WERI-Rb-1 (cell line): ENCODE measurements around the gene MIPOL1.

Experiments
- DNase-seq: peaks from one replicate; pipeline ENCODE4 v3.0.0-alpha.2; 2020
- H3K27ac ChIP-seq: fragments of 250-450 bp; sonication (Bioruptor Pico); 2 replicates; pipeline ENCODE4 v1.5.1; 2020; ENCODE audit warnings: mild to moderate bottlenecking, moderate library complexity
- H3K27me3 ChIP-seq: fragments of 250-450 bp; sonication (Bioruptor Pico); 2 replicates; pipeline ENCODE4 v1.5.1; 2021; ENCODE audit warnings: mild to moderate bottlenecking, low read depth, moderate library complexity; ENCODE audit not compliant: insufficient read depth, severe bottlenecking
- H3K36me3 ChIP-seq: fragments of 250-450 bp; sonication (Bioruptor Pico); 2 replicates; pipeline ENCODE4 v1.5.1; 2020; ENCODE audit warnings: mild to moderate bottlenecking, moderate library complexity
- H3K4me3 ChIP-seq: 2 replicates; pipeline ENCODE4 v1.5.1; 2011; ENCODE audit warnings: low read depth, mild to moderate bottlenecking, control low read depth, low read length
- H3K9me3 ChIP-seq: fragments of 250-450 bp; sonication (Bioruptor Pico); 2 replicates; pipeline ENCODE4 v1.5.1; 2021; ENCODE audit warnings: mild to moderate bottlenecking, moderate library complexity; ENCODE audit not compliant: severe bottlenecking
- TF ChIP-seq, protein P1 (sequence below): IDR thresholded peaks from 2 replicates; pipeline ENCODE4 v1.5.1; 2011; ENCODE audit warnings: low read depth, mild to moderate bottlenecking, control low read depth, inconsistent platforms, low read length

Gene MIPOL1

DNA sequence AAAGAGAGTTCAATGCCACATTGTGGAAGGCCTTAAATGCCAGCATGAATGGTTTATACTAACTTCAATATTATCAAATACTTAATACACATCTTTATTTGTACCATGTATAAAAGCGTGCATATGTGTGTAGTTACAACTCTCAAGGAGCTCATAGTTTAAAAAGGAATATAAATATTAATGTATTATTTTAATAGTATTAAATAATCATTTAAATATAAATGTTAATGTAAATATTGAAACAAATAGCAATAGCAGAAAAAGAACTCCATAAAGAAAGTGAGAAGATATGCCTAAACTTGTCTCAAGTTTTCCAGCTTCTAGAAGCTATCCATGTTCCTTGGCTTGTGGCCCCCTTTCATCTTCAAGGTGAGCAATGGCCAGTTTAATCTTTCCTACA, 215.3 kb downstream of the MIPOL1 start:
- Histone ChIP-seq H3K27me3 (no peaks in the 10 kb centered on the region), H3K27ac (no peak overlapping the region), H3K4me3 (no peak overlapping the region), H3K9me3 (no peaks in the 10 kb centered on the region), H3K36me3 (no peaks in the 10 kb centered on the region)
- DNase-seq = no peak
- TF ChIP-seq, protein P1, sequence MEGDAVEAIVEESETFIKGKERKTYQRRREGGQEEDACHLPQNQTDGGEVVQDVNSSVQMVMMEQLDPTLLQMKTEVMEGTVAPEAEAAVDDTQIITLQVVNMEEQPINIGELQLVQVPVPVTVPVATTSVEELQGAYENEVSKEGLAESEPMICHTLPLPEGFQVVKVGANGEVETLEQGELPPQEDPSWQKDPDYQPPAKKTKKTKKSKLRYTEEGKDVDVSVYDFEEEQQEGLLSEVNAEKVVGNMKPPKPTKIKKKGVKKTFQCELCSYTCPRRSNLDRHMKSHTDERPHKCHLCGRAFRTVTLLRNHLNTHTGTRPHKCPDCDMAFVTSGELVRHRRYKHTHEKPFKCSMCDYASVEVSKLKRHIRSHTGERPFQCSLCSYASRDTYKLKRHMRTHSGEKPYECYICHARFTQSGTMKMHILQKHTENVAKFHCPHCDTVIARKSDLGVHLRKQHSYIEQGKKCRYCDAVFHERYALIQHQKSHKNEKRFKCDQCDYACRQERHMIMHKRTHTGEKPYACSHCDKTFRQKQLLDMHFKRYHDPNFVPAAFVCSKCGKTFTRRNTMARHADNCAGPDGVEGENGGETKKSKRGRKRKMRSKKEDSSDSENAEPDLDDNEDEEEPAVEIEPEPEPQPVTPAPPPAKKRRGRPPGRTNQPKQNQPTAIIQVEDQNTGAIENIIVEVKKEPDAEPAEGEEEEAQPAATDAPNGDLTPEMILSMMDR = no peak

DNA sequence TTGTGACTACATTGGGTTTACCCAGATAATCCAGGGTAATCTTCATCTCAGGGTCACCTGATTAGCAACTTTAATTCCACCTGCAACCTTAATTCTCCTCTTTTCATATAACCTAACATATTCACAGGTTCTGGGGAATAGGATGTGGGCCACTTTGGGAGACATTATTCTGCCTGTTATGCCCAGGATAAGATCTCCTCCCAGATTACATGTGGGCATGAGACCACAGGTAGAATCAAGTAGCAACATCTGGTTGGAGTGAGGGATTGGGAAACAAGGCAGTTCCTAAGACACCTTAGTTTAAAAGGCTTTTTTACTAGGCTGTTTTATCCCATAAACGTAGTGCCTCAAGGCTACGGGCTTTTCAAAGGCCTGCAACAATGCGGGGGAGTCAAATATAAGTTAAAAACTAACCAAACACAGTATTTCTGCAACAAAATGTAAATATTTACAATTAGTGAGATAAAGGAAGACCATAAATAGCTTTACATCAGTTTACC, 215.8 kb downstream of the MIPOL1 start:
- TF ChIP-seq, protein P1 = no peak
- DNase-seq = no peak
- H3K4me3 ChIP-seq = no peak overlapping the region

DNA sequence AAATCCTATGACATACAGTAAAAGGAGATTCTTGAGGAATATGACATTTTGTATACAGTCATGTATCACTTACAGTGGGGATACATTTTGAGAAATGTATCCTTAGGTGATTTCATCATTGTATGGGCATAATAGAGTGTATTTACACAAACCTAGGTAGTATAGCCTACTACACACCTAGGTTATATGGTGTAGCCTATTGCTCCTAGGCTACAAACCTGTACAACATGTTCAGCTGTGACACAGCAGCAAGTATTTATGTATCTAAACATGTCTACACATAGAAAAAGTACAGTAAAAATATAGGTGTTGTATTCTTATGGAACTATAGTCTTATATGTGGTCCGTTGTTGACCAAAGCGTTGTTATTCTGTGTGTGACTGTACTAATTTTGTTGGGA, 218.5 kb downstream of the MIPOL1 start:
- DNase-seq = no peak
- H3K36me3 ChIP-seq = no peaks in the 10 kb centered on the region
- no peaks in the 10 kb centered on the region for H3K27me3 ChIP-seq
- no peaks in the 10 kb centered on the region for H3K9me3 ChIP-seq
- H3K27ac ChIP-seq = no peak overlapping the region
- no peak overlapping the region for H3K4me3 ChIP-seq
- TF ChIP-seq, protein P1 = no peak

More for the DNA sequence above, 215.8 kb downstream of the MIPOL1 start:
- Histone ChIP-seq H3K9me3 (no peaks in the 10 kb centered on the region), H3K27ac (no peak overlapping the region), H3K27me3 (no peaks in the 10 kb centered on the region), H3K36me3 (no peaks in the 10 kb centered on the region)

DNA sequence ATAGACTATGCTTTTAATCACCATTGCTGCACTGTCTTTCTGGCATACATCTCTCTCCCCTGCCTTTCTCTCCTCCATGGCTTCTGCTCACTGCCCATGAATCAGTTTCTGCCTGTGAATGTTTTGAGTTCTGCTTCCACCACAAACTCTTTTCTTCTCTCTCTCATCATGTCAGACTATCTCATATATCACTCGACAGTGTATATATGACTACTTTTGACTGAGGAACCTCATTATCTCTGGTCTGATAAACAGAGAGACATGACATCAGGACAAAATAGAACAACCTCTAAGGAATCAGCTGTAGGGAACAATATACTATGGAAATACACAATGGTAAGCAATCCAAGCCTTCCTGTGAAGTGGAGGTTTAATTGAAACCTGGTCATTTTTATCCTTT, 219.4 kb downstream of the MIPOL1 start:
- Histone ChIP-seq H3K4me3 (no peak overlapping the region), H3K27me3 (no peaks in the 10 kb centered on the region), H3K27ac (no peak overlapping the region), H3K36me3 (no peaks in the 10 kb centered on the region), H3K9me3 (no peaks in the 10 kb centered on the region)
- no peak for DNase-seq
- TF ChIP-seq, protein P1 = no peak

DNA sequence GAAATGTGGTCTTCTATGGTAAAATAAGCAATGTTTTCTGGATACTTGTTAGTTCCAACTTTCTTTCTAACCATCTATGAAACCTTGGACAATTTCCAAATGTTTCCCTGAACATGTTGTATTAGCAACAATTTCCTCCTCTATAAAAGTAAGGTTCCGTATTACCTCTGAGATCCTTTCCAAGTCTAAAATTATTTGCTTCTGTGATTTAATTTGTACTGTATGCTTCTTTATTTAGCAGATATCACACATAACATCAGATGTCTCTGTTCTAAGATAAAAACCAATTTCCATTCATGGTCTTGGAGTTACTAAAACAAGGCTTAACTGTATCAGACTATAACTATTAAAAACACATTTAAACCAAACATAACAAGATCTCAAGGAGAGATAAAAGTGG, 220.1 kb downstream of the MIPOL1 start:
- TF ChIP-seq, protein P1 = no peak

DNA sequence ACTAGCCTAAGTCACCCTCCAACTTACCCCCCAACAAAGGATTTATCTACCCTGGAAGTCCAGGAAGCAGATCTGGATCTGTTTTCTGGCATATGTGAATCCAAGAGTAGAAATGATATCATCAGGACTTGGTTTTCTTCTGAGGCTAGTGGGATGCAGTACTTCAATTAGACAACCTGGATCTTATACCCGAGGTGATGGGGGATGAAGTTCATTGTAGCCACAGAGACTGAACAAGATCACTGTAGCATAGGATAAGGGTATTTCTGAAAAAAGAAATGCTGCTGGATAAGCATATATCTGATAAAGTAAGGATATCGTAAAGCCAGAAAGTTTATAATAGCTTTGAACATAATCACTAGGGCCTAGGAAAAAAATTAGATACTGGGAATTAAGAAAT, 222.9 kb downstream of the MIPOL1 start:
- H3K36me3 ChIP-seq = no peaks in the 10 kb centered on the region
- no peak overlapping the region for H3K4me3 ChIP-seq
- TF ChIP-seq, protein P1 = no peak
- no peaks in the 10 kb centered on the region for H3K9me3 ChIP-seq
- H3K27ac ChIP-seq = no peak overlapping the region
- no peaks in the 10 kb centered on the region for H3K27me3 ChIP-seq
- no peak for DNase-seq

More for the DNA sequence above, 220.1 kb downstream of the MIPOL1 start:
- H3K27me3 ChIP-seq = no peaks in the 10 kb centered on the region
- H3K4me3 ChIP-seq = no peak overlapping the region
- no peaks in the 10 kb centered on the region for H3K9me3 ChIP-seq
- DNase-seq = no peak
- no peak overlapping the region for H3K27ac ChIP-seq
- H3K36me3 ChIP-seq = no peaks in the 10 kb centered on the region
